GM12878 (cell line): ENCODE results near the gene NR2F1-AS1. TPM values are rescaled to one million over a fixed set of nuclear protein-coding genes. Genes with fewer than 3 reads are reported as not detected.

Experiments
- BCL11A ChIP-seq: IDR thresholded peaks from 2 replicates; pipeline ENCODE4 v1.6.1; 2011; ENCODE audit warnings: low read depth, low read length
- CBX3 ChIP-seq: fragments of 200-600 bp; sonication (generic); IDR thresholded peaks from 2 replicates; pipeline ENCODE4 v1.6.1; 2016; ENCODE audit warnings: low read depth, borderline replicate concordance
- DPF2 ChIP-seq: fragments of 450-650 bp; IDR thresholded peaks from 2 replicates; pipeline ENCODE4 v1.6.1; 2017; ENCODE audit warnings: mild to moderate bottlenecking
- EED ChIP-seq: sonication (generic); IDR thresholded peaks from 2 replicates; pipeline ENCODE4 v1.6.1; 2016; ENCODE audit warnings: antibody characterized with exemption, low read depth
- ESRRA ChIP-seq: IDR thresholded peaks from 2 replicates; pipeline ENCODE4 v1.6.1; 2012; ENCODE audit warnings: mild to moderate bottlenecking, low read length, improper control_type of control experiment
- JUNB ChIP-seq: IDR thresholded peaks from 2 replicates; pipeline ENCODE4 v1.6.1; 2016; ENCODE audit warnings: antibody characterized with exemption, mild to moderate bottlenecking
- LARP7 ChIP-seq: fragments of 450-650 bp; IDR thresholded peaks from 2 replicates; pipeline ENCODE4 v1.6.1; 2017; ENCODE audit warnings: mild to moderate bottlenecking
- NR2C2 ChIP-seq: IDR thresholded peaks from 2 replicates; pipeline ENCODE4 v1.6.1; 2011; ENCODE audit warnings: borderline replicate concordance, low read depth; ENCODE audit not compliant: control insufficient read depth, insufficient read length
- RAD21 ChIP-seq: IDR thresholded peaks from 2 replicates; pipeline ENCODE4 v1.6.1; 2011; ENCODE audit warnings: mild to moderate bottlenecking, low read depth, low read length, moderate library complexity; ENCODE audit not compliant: insufficient read depth
- REST ChIP-seq: IDR thresholded peaks from 2 replicates; pipeline ENCODE4 v1.6.1; 2012; ENCODE audit warnings: mild to moderate bottlenecking, low read depth, low read length
- SREBF1 ChIP-seq: IDR thresholded peaks from 2 replicates; pipeline ENCODE4 v1.6.1; 2012; ENCODE audit warnings: mild to moderate bottlenecking, low read length
- TARDBP ChIP-seq: IDR thresholded peaks from 2 replicates; pipeline ENCODE4 v1.6.1; 2016; ENCODE audit warnings: borderline replicate concordance
- TCF12 ChIP-seq: IDR thresholded peaks from 2 replicates; pipeline ENCODE4 v1.6.1; 2011; ENCODE audit warnings: low read depth, mild to moderate bottlenecking, low read length
- ZNF217 ChIP-seq: fragments of 450-650 bp; IDR thresholded peaks from 2 replicates; pipeline ENCODE4 v1.6.1; 2017; ENCODE audit warnings: antibody characterized with exemption, mild to moderate bottlenecking
- ZNF592 ChIP-seq: fragments of 450-650 bp; IDR thresholded peaks from 2 replicates; pipeline ENCODE4 v1.6.1; 2017; ENCODE audit warnings: mild to moderate bottlenecking, moderate library complexity
- ZSCAN29 ChIP-seq: fragments of 450-650 bp; IDR thresholded peaks from 2 replicates; pipeline ENCODE4 v1.6.1; 2017; ENCODE audit warnings: mild to moderate bottlenecking, moderate library complexity
- polyA plus RNA-seq, 11 experiments: library from polyadenylated mRNA; depleted of rRNA in 4 of 11; unstranded in 6 of 11; stranded (reverse) in 5 of 11; fragments of >200 nt; fragmentation: Nextera tagmentation in 4 of 11; fragmentation: Illumina TruSeq in 1 of 11; extraction: Ambion mirVana in 4 of 11; extraction: Trizol in 1 of 11; gene quantifications; 1 replicate in 1 of 11; 2 replicates in 10 of 11; pipeline versions ENCODE4 v1.2.1 to v1.2.3, GENCODE V29; 2011 to 2016; ENCODE audit warnings: inconsistent platforms in 2 of 11, missing spikeins in 2 of 11, low read depth in 1 of 11
- total RNA-seq, 4 experiments: library from RNA; depleted of rRNA in 3 of 4; stranded (reverse); fragments of >200 nt in 3 of 4; fragmentation: Illumina TruSeq in 1 of 4; extraction: Trizol in 1 of 4; gene quantifications; 2 replicates each; pipeline versions ENCODE4 v1.2.1 to v1.2.3, GENCODE V29; 2013 to 2021
- TF ChIP-seq, protein P1 (sequence below), 3 experiments: IDR thresholded peaks in 2 of 3; conservative IDR thresholded peaks in 1 of 3; 2 replicates each; pipeline ENCODE4 v1.5.1; 2011; ENCODE audit warnings: low read depth in 3 of 3, low read length in 3 of 3, mild to moderate bottlenecking in 3 of 3, control low read depth in 2 of 3, moderate library complexity in 2 of 3, inconsistent platforms in 1 of 3, mixed read lengths in 1 of 3; ENCODE audit not compliant: control insufficient read depth in 2 of 3, insufficient read depth in 1 of 3; ENCODE audit errors: extremely low read depth in 1 of 3

NR2F1-AS1 gene
- total and polyA plus RNA-seq, 10 of the 15 experiments (the other 5 are each of a cell fraction or from before 2014, with no cell fraction given), result 0.11 to 0.85 (median 0.27) TPM

- TF ChIP-seq, protein P1, sequence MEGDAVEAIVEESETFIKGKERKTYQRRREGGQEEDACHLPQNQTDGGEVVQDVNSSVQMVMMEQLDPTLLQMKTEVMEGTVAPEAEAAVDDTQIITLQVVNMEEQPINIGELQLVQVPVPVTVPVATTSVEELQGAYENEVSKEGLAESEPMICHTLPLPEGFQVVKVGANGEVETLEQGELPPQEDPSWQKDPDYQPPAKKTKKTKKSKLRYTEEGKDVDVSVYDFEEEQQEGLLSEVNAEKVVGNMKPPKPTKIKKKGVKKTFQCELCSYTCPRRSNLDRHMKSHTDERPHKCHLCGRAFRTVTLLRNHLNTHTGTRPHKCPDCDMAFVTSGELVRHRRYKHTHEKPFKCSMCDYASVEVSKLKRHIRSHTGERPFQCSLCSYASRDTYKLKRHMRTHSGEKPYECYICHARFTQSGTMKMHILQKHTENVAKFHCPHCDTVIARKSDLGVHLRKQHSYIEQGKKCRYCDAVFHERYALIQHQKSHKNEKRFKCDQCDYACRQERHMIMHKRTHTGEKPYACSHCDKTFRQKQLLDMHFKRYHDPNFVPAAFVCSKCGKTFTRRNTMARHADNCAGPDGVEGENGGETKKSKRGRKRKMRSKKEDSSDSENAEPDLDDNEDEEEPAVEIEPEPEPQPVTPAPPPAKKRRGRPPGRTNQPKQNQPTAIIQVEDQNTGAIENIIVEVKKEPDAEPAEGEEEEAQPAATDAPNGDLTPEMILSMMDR (IDR thresholded peaks at IDR 0.05 in 2 of 3, conservative IDR thresholded peaks at IDR 0.05 in 1 of 3; ENCODE audit: control insufficient read depth in 2 of 3, extremely low read depth in 1 of 3, insufficient read depth in 1 of 3, low read depth in 3 of 3, low read length in 3 of 3), result peak in 2 of 3 experiments; percentile 11 to 34; a peak in 2 of 6 replicates
- TF ChIP-seq ESRRA, result no peak
- TF ChIP-seq ZSCAN29, result no peak
- peak; percentile 17; the same call in 1 of the 2 replicates for TF ChIP-seq RAD21
- TF ChIP-seq JUNB, result no peak
- no peak for TF ChIP-seq NR2C2
- TF ChIP-seq ZNF592, result no peak
- TF ChIP-seq LARP7, result 0 out of 2 replicates have a peak, but pooled peaks have one; percentile 60
- no peak for TF ChIP-seq BCL11A
- no peak for TF ChIP-seq CBX3
- 0 out of 2 replicates have a peak, but pooled peaks have one; percentile 45 for TF ChIP-seq TARDBP
- TF ChIP-seq DPF2, result peak; percentile 50; the same call in 1 of the 2 replicates
- TF ChIP-seq REST, result no peak
- TF ChIP-seq ZNF217, result no peak
- TF ChIP-seq TCF12, result no peak
- TF ChIP-seq SREBF1, result no peak
- TF ChIP-seq EED, result no peak
These were observed 39.7 kb upstream of the NR2F1-AS1 start (continued) for GRCh38 chr5:93620487-93621326.
